Activated naive CD4-positive, alpha-beta T cell treated with anti-CD3 and anti-CD28 coated beads, Interleukin-2, amount 50 U/mL, for 24 hours (primary cell): ENCODE measurements around the gene SYT13.

ENCODE experiments used
- H3K27ac Mint-ChIP-seq: one replicate; pipeline ENCODE4 v1.8.0; 2021; ENCODE audit warnings: mild to moderate bottlenecking, mixed read lengths
- H3K27me3 Mint-ChIP-seq: one replicate; pipeline ENCODE4 v1.8.0; 2021; ENCODE audit warnings: mixed read lengths
- H3K36me3 Mint-ChIP-seq: one replicate; pipeline ENCODE4 v1.8.0; 2021; ENCODE audit warnings: mixed read lengths
- H3K4me1 Mint-ChIP-seq: one replicate; pipeline ENCODE4 v1.8.0; 2021; ENCODE audit warnings: mixed read lengths
- H3K4me3 Mint-ChIP-seq: one replicate; pipeline ENCODE4 v1.8.0; 2021; ENCODE audit warnings: mild to moderate bottlenecking, mixed read lengths
- H3K9me3 Mint-ChIP-seq: one replicate; pipeline ENCODE4 v1.8.0; 2021; ENCODE audit warnings: mixed read lengths

Gene SYT13

DNA sequence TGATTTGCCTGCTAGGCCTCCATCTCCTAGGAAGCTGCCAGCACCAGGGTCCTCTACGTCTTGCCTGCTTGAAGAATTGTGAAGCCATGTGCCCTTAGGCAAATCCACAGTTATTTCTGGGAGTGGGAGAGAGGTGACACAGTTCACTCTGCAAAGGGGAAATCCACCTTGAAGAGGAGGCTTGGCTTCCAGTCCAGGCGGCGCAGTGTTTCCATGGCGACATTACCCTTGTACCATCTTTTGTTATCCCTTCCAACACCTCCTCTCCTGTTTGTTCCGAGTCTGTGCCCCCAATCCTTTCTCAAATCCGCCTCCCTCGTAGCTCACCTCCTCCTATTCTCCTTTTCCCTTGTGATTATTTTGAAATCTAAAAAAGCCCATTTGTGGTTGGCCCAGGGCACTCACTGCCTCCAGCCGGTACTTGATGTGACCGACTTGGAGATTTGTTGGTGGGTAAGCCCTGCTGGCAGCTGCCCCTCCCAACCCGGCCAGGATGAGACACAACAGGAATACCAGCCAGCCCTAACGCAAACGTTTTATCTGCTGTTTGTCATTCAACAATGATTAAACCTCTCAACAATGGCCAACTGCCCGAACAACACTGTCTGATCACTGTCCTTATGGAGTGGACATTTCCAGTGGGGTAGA, 18.4 kb downstream of the SYT13 start:
- H3K27ac Mint-ChIP-seq = no peak overlapping the region
- no peaks in the 10 kb centered on the region for H3K9me3 Mint-ChIP-seq
- H3K4me1 Mint-ChIP-seq = no peaks in the 10 kb centered on the region
- no peak overlapping the region for H3K4me3 Mint-ChIP-seq
- peaks cover 33% of the 10 kb centered on the region for H3K27me3 Mint-ChIP-seq
- H3K36me3 Mint-ChIP-seq = peaks cover 1% of the 10 kb centered on the region

DNA sequence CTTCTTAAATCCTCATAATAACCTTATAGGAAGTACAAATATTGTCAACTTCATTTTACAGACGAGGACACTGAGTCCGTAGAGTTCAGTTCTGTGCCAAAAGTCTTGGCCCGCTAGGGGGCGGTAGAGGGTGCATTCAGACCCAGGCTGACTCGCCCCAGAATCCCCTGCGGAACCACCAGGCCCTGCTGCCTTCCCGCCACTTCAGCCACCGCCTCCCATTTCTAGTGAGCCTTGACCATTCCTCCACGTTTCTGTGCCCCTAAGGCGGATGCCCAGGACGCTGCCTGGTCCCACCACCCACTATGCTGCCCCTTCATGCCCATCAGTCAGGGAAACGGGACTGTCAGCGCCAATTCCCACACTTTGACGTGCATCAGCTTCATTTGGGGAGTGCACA, 19.1 kb downstream of the SYT13 start:
- Mint-ChIP-seq H3K36me3 (peaks cover 1% of the 10 kb centered on the region), H3K27me3 (peaks cover 33% of the 10 kb centered on the region), H3K4me1 (no peaks in the 10 kb centered on the region)

GRCh38 chr11:45266676-45267020, 19.5 kb downstream of the SYT13 start:
- H3K4me3 Mint-ChIP-seq = no peak overlapping the region
- H3K4me1 Mint-ChIP-seq = no peaks in the 10 kb centered on the region
- H3K9me3 Mint-ChIP-seq = no peaks in the 10 kb centered on the region
- peaks cover 34% of the 10 kb centered on the region for H3K27me3 Mint-ChIP-seq
- H3K27ac Mint-ChIP-seq = no peak overlapping the region
- peaks cover 1% of the 10 kb centered on the region for H3K36me3 Mint-ChIP-seq

More for the DNA sequence above, 19.1 kb downstream of the SYT13 start:
- H3K4me3 Mint-ChIP-seq = no peak overlapping the region
- no peak overlapping the region for H3K27ac Mint-ChIP-seq
- H3K9me3 Mint-ChIP-seq = no peaks in the 10 kb centered on the region

DNA sequence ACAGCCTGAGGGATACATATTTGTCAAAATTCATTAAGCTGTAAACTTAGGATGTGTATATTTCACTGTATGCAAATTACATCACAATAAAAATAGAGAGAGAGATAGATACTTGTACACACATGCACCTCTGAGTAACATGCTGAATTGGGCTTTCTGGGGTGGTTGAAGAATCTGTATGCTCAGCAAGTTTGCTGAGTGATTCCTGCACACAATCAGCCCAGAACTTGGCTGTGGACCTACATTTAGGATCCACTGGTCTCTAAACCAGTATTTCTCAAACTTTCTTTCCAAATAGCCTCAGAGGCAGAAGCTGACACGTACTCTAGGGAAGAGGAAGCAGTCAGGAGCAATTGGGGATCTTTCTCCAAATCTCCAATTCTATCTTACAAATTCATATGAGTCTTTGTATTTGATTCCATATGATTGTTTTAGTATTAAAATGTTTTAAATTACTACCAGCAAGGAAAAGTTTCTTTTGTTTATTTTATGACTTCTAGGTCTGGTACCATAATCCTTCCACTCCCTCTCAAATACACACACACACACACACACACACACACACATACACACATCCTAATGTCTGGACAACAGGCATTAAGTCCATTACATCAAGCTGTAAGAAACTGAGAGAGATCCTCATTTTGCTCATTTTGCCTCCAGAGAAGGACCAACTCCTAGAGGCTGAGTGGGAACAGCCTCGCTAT, 20.0 kb downstream of the SYT13 start:
- Mint-ChIP-seq H3K27ac (no peak overlapping the region), H3K4me3 (no peak overlapping the region), H3K9me3 (no peaks in the 10 kb centered on the region), H3K4me1 (no peaks in the 10 kb centered on the region), H3K27me3 (peaks cover 29% of the 10 kb centered on the region), H3K36me3 (no peaks in the 10 kb centered on the region)

- no peaks in the 10 kb centered on the region for H3K36me3 Mint-ChIP-seq
- H3K27ac Mint-ChIP-seq = no peak overlapping the region
- no peaks in the 10 kb centered on the region for H3K9me3 Mint-ChIP-seq
- no peaks in the 10 kb centered on the region for H3K4me1 Mint-ChIP-seq
- peaks cover 32% of the 10 kb centered on the region for H3K27me3 Mint-ChIP-seq
- H3K4me3 Mint-ChIP-seq = no peak overlapping the region
Measured at GRCh38 chr11:45264839-45265515, 21.2 kb downstream of the SYT13 start.

DNA sequence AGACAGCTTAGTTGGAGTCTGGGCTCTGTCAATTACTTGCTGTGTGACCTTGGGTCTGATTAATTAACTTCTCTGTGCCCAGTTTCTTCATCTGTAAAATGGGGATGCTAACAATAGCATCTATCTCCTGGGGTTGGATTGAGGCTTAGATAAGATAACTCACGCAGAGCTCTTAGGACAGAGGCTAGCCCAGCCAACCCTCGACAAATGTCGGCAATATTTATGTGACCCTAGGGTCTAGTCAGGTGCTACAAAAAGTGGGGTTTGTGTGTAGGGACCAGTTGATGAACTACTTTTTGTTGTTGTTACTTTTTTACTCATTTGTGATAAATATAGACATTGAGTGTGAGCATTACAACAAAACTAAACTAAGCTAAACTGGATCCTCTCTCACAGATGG, 22.4 kb downstream of the SYT13 start:
- Mint-ChIP-seq H3K4me3 (no peak overlapping the region), H3K27me3 (peaks cover 30% of the 10 kb centered on the region), H3K4me1 (no peaks in the 10 kb centered on the region), H3K9me3 (no peaks in the 10 kb centered on the region), H3K27ac (no peak overlapping the region), H3K36me3 (no peaks in the 10 kb centered on the region)

DNA sequence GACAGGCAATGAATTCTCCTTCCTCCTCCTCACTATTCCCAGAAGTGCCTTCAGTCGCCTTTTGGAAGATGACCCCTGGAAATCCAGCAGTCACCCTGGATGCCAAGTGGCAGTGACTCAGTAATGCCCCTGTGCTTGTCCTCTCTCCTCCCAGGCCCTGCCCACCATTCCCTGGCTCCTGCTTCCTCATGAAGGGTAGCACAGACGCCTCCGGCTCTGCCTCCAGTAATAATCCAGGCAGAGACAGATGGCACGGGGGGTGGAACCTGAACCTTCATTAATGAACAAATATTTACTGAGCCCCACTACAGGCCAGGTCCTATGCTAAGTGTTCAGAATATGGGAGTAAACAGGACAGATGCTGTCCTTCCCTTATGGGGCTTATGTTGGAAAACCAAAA, 23.2 kb downstream of the SYT13 start:
- peaks cover 25% of the 10 kb centered on the region for H3K27me3 Mint-ChIP-seq
- no peak overlapping the region for H3K4me3 Mint-ChIP-seq
- H3K36me3 Mint-ChIP-seq = no peaks in the 10 kb centered on the region
- no peak overlapping the region for H3K27ac Mint-ChIP-seq
- H3K4me1 Mint-ChIP-seq = no peaks in the 10 kb centered on the region
- H3K9me3 Mint-ChIP-seq = no peaks in the 10 kb centered on the region

DNA sequence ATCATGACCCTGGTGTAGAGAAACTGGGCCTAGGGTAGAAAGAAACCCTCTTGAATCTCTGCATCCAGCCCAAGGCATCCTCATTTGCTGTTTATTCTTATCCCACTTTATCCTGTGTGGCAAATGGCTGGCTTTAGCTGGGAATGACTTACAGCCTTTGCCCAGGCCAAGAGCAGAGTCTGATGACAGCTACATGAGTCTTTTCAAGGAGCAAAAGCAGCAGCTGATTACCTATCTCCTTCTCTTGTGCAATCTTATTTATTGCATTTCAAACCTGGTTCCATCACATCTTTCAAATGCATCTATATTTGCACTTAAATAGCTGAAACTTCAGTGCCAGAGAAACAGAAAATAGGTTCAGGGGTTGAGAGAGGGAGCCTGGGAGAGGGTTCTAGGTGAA, 26.1 kb downstream of the SYT13 start:
- Mint-ChIP-seq H3K36me3 (no peaks in the 10 kb centered on the region), H3K27me3 (peaks cover 12% of the 10 kb centered on the region), H3K4me1 (no peaks in the 10 kb centered on the region), H3K27ac (no peak overlapping the region), H3K9me3 (no peaks in the 10 kb centered on the region), H3K4me3 (no peak overlapping the region)

DNA sequence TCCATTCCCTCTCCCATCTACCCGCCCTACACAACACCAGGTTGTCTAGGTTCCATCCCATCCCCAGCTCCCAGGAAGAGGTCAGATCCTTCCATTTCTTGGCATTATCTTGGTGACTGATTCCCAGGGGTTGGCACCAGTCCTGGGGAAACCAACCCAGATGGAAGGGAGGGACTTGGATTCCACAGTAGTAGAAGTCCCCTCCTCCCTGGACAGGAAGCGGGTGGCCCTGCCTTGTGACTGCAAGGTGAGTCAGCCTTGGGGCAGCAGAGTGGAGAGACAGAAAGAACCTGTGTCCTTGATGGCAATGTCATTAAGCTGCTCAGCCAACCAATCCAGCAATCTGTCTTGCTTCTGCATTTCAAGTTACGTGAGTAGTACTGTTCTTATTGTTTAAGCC, 26.5 kb downstream of the SYT13 start:
- H3K36me3 Mint-ChIP-seq = no peaks in the 10 kb centered on the region
- H3K9me3 Mint-ChIP-seq = no peaks in the 10 kb centered on the region
- H3K27me3 Mint-ChIP-seq = peaks cover 12% of the 10 kb centered on the region
- H3K4me3 Mint-ChIP-seq = no peak overlapping the region
- H3K27ac Mint-ChIP-seq = no peak overlapping the region
- H3K4me1 Mint-ChIP-seq = no peaks in the 10 kb centered on the region

- H3K9me3 Mint-ChIP-seq = no peaks in the 10 kb centered on the region
- no peak overlapping the region for H3K27ac Mint-ChIP-seq
- peaks cover 11% of the 10 kb centered on the region for H3K27me3 Mint-ChIP-seq
- H3K4me1 Mint-ChIP-seq = no peaks in the 10 kb centered on the region
- H3K36me3 Mint-ChIP-seq = no peaks in the 10 kb centered on the region
- no peak overlapping the region for H3K4me3 Mint-ChIP-seq
Measured at GRCh38 chr11:45258982-45259530, 27.1 kb downstream of the SYT13 start.

- H3K9me3 Mint-ChIP-seq = no peaks in the 10 kb centered on the region
- H3K4me3 Mint-ChIP-seq = no peak overlapping the region
- no peak overlapping the region for H3K27ac Mint-ChIP-seq
- H3K4me1 Mint-ChIP-seq = no peaks in the 10 kb centered on the region
- H3K27me3 Mint-ChIP-seq = no peaks in the 10 kb centered on the region
- no peaks in the 10 kb centered on the region for H3K36me3 Mint-ChIP-seq
Measured at GRCh38 chr11:45254070-45254469, 32.1 kb downstream of the SYT13 start.

GRCh38 chr11:45253640-45254039, 32.5 kb downstream of the SYT13 start:
- Mint-ChIP-seq H3K4me3 (no peak overlapping the region), H3K27ac (no peak overlapping the region), H3K36me3 (no peaks in the 10 kb centered on the region), H3K4me1 (no peaks in the 10 kb centered on the region), H3K27me3 (peaks cover 2% of the 10 kb centered on the region), H3K9me3 (no peaks in the 10 kb centered on the region)

- no peaks in the 10 kb centered on the region for H3K4me1 Mint-ChIP-seq
- no peak overlapping the region for H3K4me3 Mint-ChIP-seq
- peaks cover 2% of the 10 kb centered on the region for H3K27me3 Mint-ChIP-seq
- H3K9me3 Mint-ChIP-seq = no peaks in the 10 kb centered on the region
- no peak overlapping the region for H3K27ac Mint-ChIP-seq
- no peaks in the 10 kb centered on the region for H3K36me3 Mint-ChIP-seq
Measured at GRCh38 chr11:45252877-45253276, 33.3 kb downstream of the SYT13 start.

GRCh38 chr11:45252134-45252856, 33.8 kb downstream of the SYT13 start:
- Mint-ChIP-seq H3K4me1 (no peaks in the 10 kb centered on the region), H3K4me3 (no peak overlapping the region), H3K27ac (no peak overlapping the region), H3K9me3 (no peaks in the 10 kb centered on the region), H3K27me3 (peaks cover 2% of the 10 kb centered on the region), H3K36me3 (no peaks in the 10 kb centered on the region)

DNA sequence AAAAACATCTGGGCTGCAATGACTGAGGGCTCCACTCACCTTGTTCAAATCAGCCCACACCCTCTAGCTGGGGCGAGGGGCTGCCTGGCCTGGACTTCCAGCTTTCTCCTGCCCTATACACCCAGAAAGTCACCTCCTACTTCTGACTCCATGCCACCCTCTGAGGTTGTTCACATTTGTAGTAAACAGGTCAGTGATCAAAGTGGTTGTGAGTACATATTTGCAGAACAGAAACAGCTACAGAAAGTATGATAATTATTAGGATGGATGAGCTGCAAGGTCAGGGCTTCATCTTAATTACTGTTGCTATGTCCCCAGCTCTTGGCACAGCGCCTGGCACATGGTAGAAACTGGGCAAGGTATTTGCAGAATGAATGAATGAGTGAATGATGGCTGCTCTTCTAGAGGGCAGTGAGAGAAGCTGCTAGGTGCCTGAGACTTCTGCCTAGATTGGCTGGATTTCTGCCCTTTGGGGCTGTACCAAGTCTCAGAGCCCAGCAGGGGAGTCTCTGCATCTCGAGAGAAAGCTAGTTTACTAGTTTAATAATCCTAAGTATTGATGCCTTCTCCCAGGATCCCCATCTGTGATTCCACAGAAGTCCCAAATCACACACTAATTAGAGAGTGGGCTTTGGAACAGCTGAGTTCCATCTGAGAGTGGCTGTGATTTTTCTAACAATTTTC, 36.0 kb downstream of the SYT13 start:
- no peak overlapping the region for H3K4me3 Mint-ChIP-seq
- H3K27me3 Mint-ChIP-seq = peaks cover 2% of the 10 kb centered on the region
- H3K9me3 Mint-ChIP-seq = no peaks in the 10 kb centered on the region
- no peaks in the 10 kb centered on the region for H3K36me3 Mint-ChIP-seq
- no peaks in the 10 kb centered on the region for H3K4me1 Mint-ChIP-seq
- no peak overlapping the region for H3K27ac Mint-ChIP-seq
